Peyer's patch (tissue), 4 donors: Measurements from ENCODE around the gene RBM18. TPM values are rescaled to one million over a fixed set of nuclear protein-coding genes. Genes with fewer than 3 reads are reported as not detected.
A peak's percentile ranks its signal among the peaks of the same experiment; 100 is the strongest.

Experiments used
- DNase-seq, 3 donors: peaks; one replicate each; pipeline ENCODE4 v3.0.0-alpha.2; 2017 to 2019
- H3K27ac ChIP-seq, 4 donors: fragments of 200-600 bp; sonication (generic); one replicate each; pipeline ENCODE4 v1.5.1; 2016 to 2019
- H3K27me3 ChIP-seq, 2 donors: fragments of 200-600 bp; sonication (generic); one replicate each; pipeline ENCODE4 v1.5.1; 2019
- H3K36me3 ChIP-seq, 3 donors: fragments of 200-600 bp; sonication (generic); one replicate each; pipeline ENCODE4 v1.5.1; 2016 to 2019
- H3K4me1 ChIP-seq, 4 donors: fragments of 200-600 bp; sonication (generic); one replicate each; pipeline ENCODE4 v1.5.1; 2016 to 2019
- H3K4me3 ChIP-seq, 4 donors: fragments of 200-600 bp; sonication (generic); 1 replicate in 3 of 4; 2 replicates in 1 of 4; pipeline ENCODE4 v1.5.1; 2016 to 2019; ENCODE audit warnings: mild to moderate bottlenecking in 1 of 4
- H3K9me3 ChIP-seq, 4 donors: fragments of 200-600 bp; sonication (generic); one replicate each; pipeline ENCODE4 v1.5.1; 2016 to 2019; ENCODE audit warnings: mild to moderate bottlenecking in 1 of 4
- CTCF ChIP-seq, 6 experiments: fragments of 450-650 bp in 4 of 6; fragments of 200-600 bp in 2 of 6; sonication (generic) in 1 of 6; IDR thresholded peaks; one replicate each; pipeline ENCODE4 v1.5.1; 2017 to 2019; ENCODE audit warnings: antibody characterized with exemption in 6 of 6, mild to moderate bottlenecking in 3 of 6, moderate library complexity in 1 of 6
- POLR2A ChIP-seq, 2 donors: fragments of 450-650 bp; IDR thresholded peaks; one replicate each; pipeline ENCODE4 v1.5.1; 2017; ENCODE audit warnings: antibody characterized with exemption in 2 of 2, mild to moderate bottlenecking in 2 of 2, moderate library complexity in 2 of 2
- total RNA-seq, 4 donors: library from RNA; depleted of rRNA; stranded (reverse); fragments of >200 nt; gene quantifications; one replicate each; pipeline ENCODE4 v1.1.0, GENCODE V29; 2016

The RBM18 gene
- total RNA-seq, 4 donors from 2014 or later: 4.5 to 37.1 (median 7.5) TPM

GRCh38 chr9:122202111-122202510, 62.5 kb downstream of the RBM18 start:
- DNase-seq: no peak
- Histone ChIP-seq H3K9me3 (no peaks in the 10 kb centered on the region), H3K4me1 (no peaks in the 10 kb centered on the region), H3K4me3 (no peak overlapping the region), H3K27me3 (no peaks in the 10 kb centered on the region), H3K27ac (no peak overlapping the region), H3K36me3 (no peaks in the 10 kb centered on the region)
- no peak for TF ChIP-seq POLR2A (IDR thresholded peaks at IDR 0.05)

GRCh38 chr9:122201641-122202040, 63.0 kb downstream of the RBM18 start:
- DNase-seq: no peak
- Histone ChIP-seq H3K27me3 (no peaks in the 10 kb centered on the region), H3K4me1 (no peaks in the 10 kb centered on the region), H3K9me3 (no peaks in the 10 kb centered on the region), H3K4me3 (no peak overlapping the region), H3K27ac (no peak overlapping the region), H3K36me3 (no peaks in the 10 kb centered on the region)
- TF ChIP-seq CTCF (IDR thresholded peaks at IDR 0.05) (no peak), POLR2A (IDR thresholded peaks at IDR 0.05) (no peak)

GRCh38 chr9:122200960-122201595, 63.6 kb downstream of the RBM18 start:
- TF ChIP-seq POLR2A (IDR thresholded peaks at IDR 0.05): no peak
- no peak for TF ChIP-seq CTCF (IDR thresholded peaks at IDR 0.05)
- no peaks in the 10 kb centered on the region for H3K9me3 ChIP-seq
- H3K4me1 ChIP-seq: no peaks in the 10 kb centered on the region
- no peak overlapping the region for H3K4me3 ChIP-seq
- H3K27me3 ChIP-seq: no peaks in the 10 kb centered on the region
- DNase-seq: peak in 1 of 3 donors; percentile 9
- no peak overlapping the region for H3K27ac ChIP-seq
- H3K36me3 ChIP-seq: no peaks in the 10 kb centered on the region

- Histone ChIP-seq H3K27ac (no peak overlapping the region), H3K27me3 (no peaks in the 10 kb centered on the region), H3K36me3 (no peaks in the 10 kb centered on the region), H3K4me1 (no peaks in the 10 kb centered on the region), H3K9me3 (no peaks in the 10 kb centered on the region), H3K4me3 (no peak overlapping the region)
- peak in 1 of 3 donors; percentile 36 for DNase-seq
- TF ChIP-seq POLR2A (IDR thresholded peaks at IDR 0.05): no peak
- no peak for TF ChIP-seq CTCF (IDR thresholded peaks at IDR 0.05)
Observed at GRCh38 chr9:122197882-122198281, 66.8 kb downstream of the RBM18 start.

- H3K9me3 ChIP-seq: no peaks in the 10 kb centered on the region
- H3K4me3 ChIP-seq: no peak overlapping the region
- TF ChIP-seq CTCF (IDR thresholded peaks at IDR 0.05): no peak
- no peak for TF ChIP-seq POLR2A (IDR thresholded peaks at IDR 0.05)
- H3K27ac ChIP-seq: no peak overlapping the region
- no peaks in the 10 kb centered on the region for H3K4me1 ChIP-seq
- H3K27me3 ChIP-seq: no peaks in the 10 kb centered on the region
- H3K36me3 ChIP-seq: no peaks in the 10 kb centered on the region
- DNase-seq: no peak
Observed at GRCh38 chr9:122197426-122197825, 67.2 kb downstream of the RBM18 start.

GRCh38 chr9:122195875-122196274, 68.8 kb downstream of the RBM18 start:
- no peak for DNase-seq
- Histone ChIP-seq H3K4me1 (no peaks in the 10 kb centered on the region), H3K4me3 (no peak overlapping the region), H3K9me3 (no peaks in the 10 kb centered on the region), H3K27me3 (no peaks in the 10 kb centered on the region), H3K36me3 (no peaks in the 10 kb centered on the region), H3K27ac (no peak overlapping the region)
- TF ChIP-seq CTCF (IDR thresholded peaks at IDR 0.05) (no peak), POLR2A (IDR thresholded peaks at IDR 0.05) (no peak)
